ENCODE data around the gene ACP1. TPM values are rescaled to one million over a fixed set of nuclear protein-coding genes. Genes with fewer than 3 reads are reported as not detected.

ACP1 gene
- total and polyA plus RNA-seq, 2 of the 8 experiments (the other 6 are each of a cell fraction or from before 2014, with no cell fraction given) = 115 to 155 TPM

- WGBS, 2 experiments (ENCODE audit: extremely low coverage in 1 of 2, insufficient coverage in 1 of 2, insufficient read length in 1 of 2, insufficient replicate concordance in 2 of 2, low coverage in 1 of 2, low lambda C conversion rate in 2 of 2, missing lambda C conversion rate in 1 of 2) = 84% methylated on average over 9 of the region's 9 CpGs; no CpG with 5 or more reads in 1 of the 2 experiments
- peaks cover 0 to 1% (median 0%) of the 10 kb centered on the region in 4 experiments; a peak in 1 of 7 replicates for H3K27me3 ChIP-seq (replicated peaks in 1 of 4; ENCODE audit: control insufficient read depth in 3 of 4, extremely low read depth in 1 of 4, insufficient read depth in 3 of 4, low read length in 3 of 4)
- H3K14ac ChIP-seq (ENCODE audit: insufficient read length) = no peak overlapping the region
- H3K36me3 ChIP-seq (ENCODE audit: control insufficient read depth in 2 of 4, insufficient read depth in 4 of 4, low read length in 3 of 4) = peaks cover 0 to 3% (median 1%) of the 10 kb centered on the region in 4 experiments; a peak in 6 of 8 replicates
- no peaks in the 10 kb centered on the region; the same call in 1 of the 2 replicates for H3K23me2 ChIP-seq (ENCODE audit: low read depth, low read length)
- DNase-seq (ENCODE audit: low read depth in 1 of 2, low spot score in 2 of 2) = no peak
- no peak overlapping the region for H3K4me2 ChIP-seq (ENCODE audit: insufficient read depth in 1 of 2, low read depth in 2 of 2, low read length in 2 of 2)
- no peak overlapping the region for H4K8ac ChIP-seq (ENCODE audit: extremely low read depth, insufficient read depth, low read length)
- H2AK5ac ChIP-seq (ENCODE audit: low read depth, low read length) = no peak overlapping the region
- H2BK20ac ChIP-seq (ENCODE audit: low read length) = no peak overlapping the region
- H2BK15ac ChIP-seq (ENCODE audit: low read length) = no peak overlapping the region
- no peak overlapping the region for H3K27ac ChIP-seq (ENCODE audit: low read depth, low read length)
- CTCF ChIA-PET (ENCODE audit: partially characterized antibody) = interaction anchor here (0.6 to 1.7 kb wide), 2 partner anchors 9 to 50 kb away, joined by 3 to 6 read pairs; no protein-coding TSS in a partner anchor
- H3K4me3 ChIP-seq (ENCODE audit: extremely low read depth in 1 of 4, insufficient read depth in 2 of 4, low read depth in 3 of 4, low read length in 4 of 4) = no peak overlapping the region
- H2BK5ac ChIP-seq (ENCODE audit: low read depth, low read length) = no peak overlapping the region
- peaks cover 0 to 3% (median 1%) of the 10 kb centered on the region in 4 experiments for H3K4me1 ChIP-seq (replicated peaks in 1 of 4; ENCODE audit: control insufficient read depth in 3 of 4, insufficient read depth in 4 of 4, low read length in 3 of 4)
- H3K56ac ChIP-seq (replicated peaks; ENCODE audit: insufficient read length, low read depth, low read length) = no peak overlapping the region
- H4K91ac ChIP-seq (replicated peaks; ENCODE audit: insufficient read length, low read length) = no peak overlapping the region
- H2BK120ac ChIP-seq (replicated peaks; ENCODE audit: low read depth, low read length) = no peak overlapping the region
- no peak overlapping the region for H2AFZ ChIP-seq (ENCODE audit: low read length)
- FAIRE-seq = no peak
- no peaks in the 10 kb centered on the region for H3K9me3 ChIP-seq (ENCODE audit: insufficient read depth in 2 of 2, low read depth in 1 of 2, low read length in 1 of 2)
- H2BK12ac ChIP-seq (ENCODE audit: low read depth, low read length) = no peak overlapping the region
- no peaks in the 10 kb centered on the region for H3K79me1 ChIP-seq (ENCODE audit: low read depth, low read length)
- H4K20me1 ChIP-seq (replicated peaks in 1 of 2; ENCODE audit: control insufficient read depth in 1 of 2, insufficient read depth in 2 of 2, low read length in 2 of 2) = no peaks in the 10 kb centered on the region
- H3K9ac ChIP-seq (replicated peaks in 1 of 4; ENCODE audit: extremely low read depth in 1 of 4, low read depth in 3 of 4, low read length in 3 of 4) = no peak overlapping the region
- no peak overlapping the region for H3K23ac ChIP-seq (ENCODE audit: insufficient read length)
- H3K18ac ChIP-seq (ENCODE audit: extremely low read depth, low read length) = no peak overlapping the region
- no peak overlapping the region for H3K4ac ChIP-seq (replicated peaks; ENCODE audit: insufficient read length, low read depth, low read length)
- no peaks in the 10 kb centered on the region for H3K79me2 ChIP-seq (ENCODE audit: control insufficient read depth in 1 of 2, insufficient read depth in 2 of 2, low read length in 2 of 2)
- H4K5ac ChIP-seq (ENCODE audit: insufficient read length, low read depth, low read length) = no peak overlapping the region
- POLR2A ChIA-PET (ENCODE audit: partially characterized antibody) = interaction anchor here (0.7 kb wide), 1 partner anchor 10 kb away, joined by 3 read pairs; no protein-coding TSS in a partner anchor
- TF ChIP-seq SP1 (IDR thresholded peaks at IDR 0.05; ENCODE audit: low read depth, low read length) = no peak
- TF ChIP-seq TAF7 (optimal IDR thresholded peaks at IDR 0.05; ENCODE audit: borderline replicate concordance, low read depth, low read length) = no peak
- no peak for TF ChIP-seq BACH1 (IDR thresholded peaks at IDR 0.05; ENCODE audit: low read length)
- TF ChIP-seq TAF1 (IDR thresholded peaks at IDR 0.05; ENCODE audit: low read depth, low read length) = no peak
- no peak for TF ChIP-seq KDM5A (IDR thresholded peaks at IDR 0.05; ENCODE audit: low read length)
- no peak for TF ChIP-seq RNF2 (IDR thresholded peaks at IDR 0.05; ENCODE audit: borderline replicate concordance, low read depth, low read length, missing control alignments, poor library complexity, severe bottlenecking)
- no peak for TF ChIP-seq CTCF (IDR thresholded peaks at IDR 0.05; ENCODE audit: control extremely low read depth in 1 of 3, insufficient read depth in 1 of 3, low read depth in 1 of 3, low read length in 3 of 3)
- TF ChIP-seq SUZ12 (IDR thresholded peaks at IDR 0.05; ENCODE audit: low read length) = no peak
- no peak for TF ChIP-seq SIX5 (IDR thresholded peaks at IDR 0.05; ENCODE audit: low read depth, low read length)
- TF ChIP-seq ZNF274 (IDR thresholded peaks at IDR 0.05; ENCODE audit: borderline replicate concordance, extremely low read depth, low read length) = no peak
Measured at GRCh38 chr2:231521-232185, 33.1 kb upstream of the ACP1 start.

Data from H1 (cell line).